HG03066 (cell line): ENCODE data around the gene GPR35.

ENCODE experiments used
- ATAC-seq: cut with Tn5 transposase; IDR thresholded peaks from one replicate; pipeline ENCODE4 v1.9.1; 2021; ENCODE audit warnings: low read depth; ENCODE audit not compliant: unreplicated experiment

GPR35 gene

GRCh38 chr2:240622060-240622411 lies 3.2 kb upstream of the GPR35 start:
- ATAC-seq, result no peak

GRCh38 chr2:240622531-240623235 lies 2.6 kb upstream of the GPR35 start:
- ATAC-seq, result no peak

GRCh38 chr2:240623531-240624010 lies 1.7 kb upstream of the GPR35 start:
- ATAC-seq, result no peak

GRCh38 chr2:240624011-240624949 lies 1.0 kb upstream of the GPR35 start:
- ATAC-seq, result no peak

- ATAC-seq, result no peak
Measured at GRCh38 chr2:240626531-240627300, 1.4 kb downstream of the GPR35 start.

- ATAC-seq, result no peak
Measured at GRCh38 chr2:240627736-240628506, 2.6 kb downstream of the GPR35 start.

GRCh38 chr2:240628507-240628807 lies 3.2 kb downstream of the GPR35 start:
- ATAC-seq, result no peak

GRCh38 chr2:240628808-240629618 lies 3.7 kb downstream of the GPR35 start:
- no peak for ATAC-seq

- no peak for ATAC-seq
Measured at GRCh38 chr2:240629619-240629967, 4.3 kb downstream of the GPR35 start.

GRCh38 chr2:240629968-240630770 lies 4.9 kb downstream of the GPR35 start:
- no peak for ATAC-seq

- no peak for ATAC-seq
Measured at GRCh38 chr2:240630771-240631547, 5.7 kb downstream of the GPR35 start.

GRCh38 chr2:240631548-240632305 lies 6.4 kb downstream of the GPR35 start:
- ATAC-seq, result no peak

GRCh38 chr2:240632306-240632721 lies 7.0 kb downstream of the GPR35 start:
- ATAC-seq, result no peak

- no peak for ATAC-seq
Measured at GRCh38 chr2:240635121-240635997, 10.1 kb downstream of the GPR35 start.

GRCh38 chr2:240635998-240636547 lies 10.8 kb downstream of the GPR35 start:
- no peak for ATAC-seq

GRCh38 chr2:240636563-240637115 lies 11.4 kb downstream of the GPR35 start:
- no peak for ATAC-seq
